Measurements from ENCODE around the gene PTPRU.

The PTPRU gene

DNA sequence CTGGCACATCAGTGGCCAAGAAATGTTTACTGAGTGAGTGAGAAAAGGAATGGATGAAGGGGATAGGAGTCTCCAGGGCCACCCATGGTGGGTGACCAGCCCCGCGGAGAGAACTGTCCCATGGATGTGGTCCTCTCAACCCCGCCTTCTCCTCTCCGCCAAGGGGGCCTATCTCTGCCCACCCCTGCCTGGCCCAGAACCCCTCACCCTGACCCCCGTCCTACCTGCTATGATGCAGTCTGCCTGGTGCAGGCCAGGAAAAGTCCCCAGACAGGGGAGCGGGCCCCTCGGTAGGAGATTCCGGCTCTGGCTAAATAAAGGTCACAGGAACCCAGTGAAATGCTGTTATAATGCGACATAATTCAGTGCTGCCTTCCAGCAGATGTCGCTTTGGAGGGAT lies 107.6 kb downstream of the PTPRU start:
- no peak overlapping the region for H3K9ac ChIP-seq (ENCODE audit: low read length)
- TF ChIP-seq EZH2 (optimal IDR thresholded peaks at IDR 0.05; ENCODE audit: low read depth, low read length) = no peak
- TF ChIP-seq, protein P1, sequence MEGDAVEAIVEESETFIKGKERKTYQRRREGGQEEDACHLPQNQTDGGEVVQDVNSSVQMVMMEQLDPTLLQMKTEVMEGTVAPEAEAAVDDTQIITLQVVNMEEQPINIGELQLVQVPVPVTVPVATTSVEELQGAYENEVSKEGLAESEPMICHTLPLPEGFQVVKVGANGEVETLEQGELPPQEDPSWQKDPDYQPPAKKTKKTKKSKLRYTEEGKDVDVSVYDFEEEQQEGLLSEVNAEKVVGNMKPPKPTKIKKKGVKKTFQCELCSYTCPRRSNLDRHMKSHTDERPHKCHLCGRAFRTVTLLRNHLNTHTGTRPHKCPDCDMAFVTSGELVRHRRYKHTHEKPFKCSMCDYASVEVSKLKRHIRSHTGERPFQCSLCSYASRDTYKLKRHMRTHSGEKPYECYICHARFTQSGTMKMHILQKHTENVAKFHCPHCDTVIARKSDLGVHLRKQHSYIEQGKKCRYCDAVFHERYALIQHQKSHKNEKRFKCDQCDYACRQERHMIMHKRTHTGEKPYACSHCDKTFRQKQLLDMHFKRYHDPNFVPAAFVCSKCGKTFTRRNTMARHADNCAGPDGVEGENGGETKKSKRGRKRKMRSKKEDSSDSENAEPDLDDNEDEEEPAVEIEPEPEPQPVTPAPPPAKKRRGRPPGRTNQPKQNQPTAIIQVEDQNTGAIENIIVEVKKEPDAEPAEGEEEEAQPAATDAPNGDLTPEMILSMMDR (IDR thresholded peaks at IDR 0.05; ENCODE audit: low read length) = no peak
- no peak for TF ChIP-seq EZH2phosphoT487 (IDR thresholded peaks at IDR 0.05; ENCODE audit: low read length)
- H3K27me3 ChIP-seq (replicated peaks; ENCODE audit: insufficient read depth, low read length) = peaks cover 82% of the 10 kb centered on the region
- no peaks in the 10 kb centered on the region for H3F3A ChIP-seq (ENCODE audit: insufficient read depth, low read length)
- no peaks in the 10 kb centered on the region for H4K20me1 ChIP-seq (ENCODE audit: insufficient read depth, low read length)
- H3K79me2 ChIP-seq (ENCODE audit: low read length) = no peaks in the 10 kb centered on the region
- no peak overlapping the region for H3K27ac ChIP-seq (ENCODE audit: low read length)
- no peak overlapping the region for H3K4me3 ChIP-seq (ENCODE audit: low read length)
- no peaks in the 10 kb centered on the region for H3K36me3 ChIP-seq (replicated peaks; ENCODE audit: insufficient read depth, low read length)
- no peak overlapping the region for H3K4me2 ChIP-seq (ENCODE audit: low read depth, low read length)
- H2AFZ ChIP-seq (ENCODE audit: low read length) = no peak overlapping the region
- H3K9me2 ChIP-seq (replicated peaks; ENCODE audit: insufficient read depth, low read length) = no peaks in the 10 kb centered on the region
- H3K9me3 ChIP-seq (replicated peaks; ENCODE audit: insufficient read depth, low read length) = no peaks in the 10 kb centered on the region
- no peaks in the 10 kb centered on the region for H3K4me1 ChIP-seq (ENCODE audit: low read length)
- DNase-seq = no peak

- Histone ChIP-seq H3K9ac (ENCODE audit: low read length) (no peak overlapping the region), H3K36me3 (replicated peaks; ENCODE audit: insufficient read depth, low read length) (no peaks in the 10 kb centered on the region), H3F3A (ENCODE audit: insufficient read depth, low read length) (no peaks in the 10 kb centered on the region), H3K4me1 (ENCODE audit: low read length) (no peaks in the 10 kb centered on the region), H2AFZ (ENCODE audit: low read length) (no peak overlapping the region), H3K4me2 (ENCODE audit: low read depth, low read length) (no peak overlapping the region), H3K4me3 (ENCODE audit: low read length) (no peak overlapping the region), H3K27ac (ENCODE audit: low read length) (no peak overlapping the region), H4K20me1 (ENCODE audit: insufficient read depth, low read length) (no peaks in the 10 kb centered on the region), H3K9me2 (replicated peaks; ENCODE audit: insufficient read depth, low read length) (no peaks in the 10 kb centered on the region), H3K79me2 (ENCODE audit: low read length) (no peaks in the 10 kb centered on the region), H3K27me3 (replicated peaks; ENCODE audit: insufficient read depth, low read length) (peaks cover 82% of the 10 kb centered on the region), H3K9me3 (replicated peaks; ENCODE audit: insufficient read depth, low read length) (no peaks in the 10 kb centered on the region)
- no peak for DNase-seq
- no peak for TF ChIP-seq EZH2 (optimal IDR thresholded peaks at IDR 0.05; ENCODE audit: low read depth, low read length)
- no peak for TF ChIP-seq EZH2phosphoT487 (IDR thresholded peaks at IDR 0.05; ENCODE audit: low read length)
- TF ChIP-seq, protein P1 (IDR thresholded peaks at IDR 0.05; ENCODE audit: low read length) = no peak
Measured at GRCh38 chr1:29344336-29344735, 108.0 kb downstream of the PTPRU start.

DNA sequence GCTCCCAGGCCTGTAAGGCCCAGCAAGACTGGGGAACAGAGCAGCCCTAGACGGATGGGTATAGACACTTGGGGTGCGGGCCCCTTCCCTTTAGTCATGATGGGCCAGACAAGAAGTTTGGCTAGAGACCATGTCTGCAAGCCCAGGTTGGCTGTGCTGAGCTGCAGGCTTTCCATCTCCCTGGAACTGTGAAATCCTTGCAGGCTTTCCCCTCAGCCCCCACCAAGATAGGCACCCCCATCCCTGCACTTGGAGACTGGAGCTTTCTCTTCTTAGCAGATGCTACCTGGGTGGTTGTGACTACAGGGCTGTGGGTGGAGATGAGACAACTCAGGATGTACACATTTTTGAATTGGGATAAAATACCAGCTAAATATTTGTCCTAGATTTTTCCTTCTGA lies 110.3 kb downstream of the PTPRU start:
- no peak overlapping the region for H2AFZ ChIP-seq (ENCODE audit: low read length)
- H4K20me1 ChIP-seq (ENCODE audit: insufficient read depth, low read length) = no peaks in the 10 kb centered on the region
- no peaks in the 10 kb centered on the region for H3K9me3 ChIP-seq (replicated peaks; ENCODE audit: insufficient read depth, low read length)
- no peak for DNase-seq
- no peak overlapping the region for H3K27ac ChIP-seq (ENCODE audit: low read length)
- no peaks in the 10 kb centered on the region for H3K79me2 ChIP-seq (ENCODE audit: low read length)
- no peak overlapping the region for H3K9ac ChIP-seq (ENCODE audit: low read length)
- H3K36me3 ChIP-seq (replicated peaks; ENCODE audit: insufficient read depth, low read length) = no peaks in the 10 kb centered on the region
- H3K27me3 ChIP-seq (replicated peaks; ENCODE audit: insufficient read depth, low read length) = peaks cover 85% of the 10 kb centered on the region
- no peaks in the 10 kb centered on the region for H3F3A ChIP-seq (ENCODE audit: insufficient read depth, low read length)
- 0 out of 2 replicates have a peak, but pooled peaks cover 3% of the 10 kb centered on the region for H3K4me1 ChIP-seq (ENCODE audit: low read length)
- H3K4me2 ChIP-seq (ENCODE audit: low read depth, low read length) = no peak overlapping the region
- TF ChIP-seq, protein P1 (IDR thresholded peaks at IDR 0.05; ENCODE audit: low read length) = no peak
- TF ChIP-seq EZH2 (optimal IDR thresholded peaks at IDR 0.05; ENCODE audit: low read depth, low read length) (no peak), EZH2phosphoT487 (IDR thresholded peaks at IDR 0.05; ENCODE audit: low read length) (no peak)
- H3K4me3 ChIP-seq (ENCODE audit: low read length) = no peak overlapping the region
- no peaks in the 10 kb centered on the region for H3K9me2 ChIP-seq (replicated peaks; ENCODE audit: insufficient read depth, low read length)
